Heart right ventricle (tissue), 16 donors: ENCODE data around the gene POLG. TPM values are rescaled to one million over a fixed set of nuclear protein-coding genes. Genes with fewer than 3 reads are reported as not detected.

ENCODE experiments used
- ATAC-seq, 8 donors: fragments of 200-7000 bp; cut with Tn5 transposase; one replicate each; pipeline ENCODE4 v1.9.1; 2020; ENCODE audit warnings: mild to moderate bottlenecking in 8 of 8, moderate library complexity in 8 of 8, moderate number of reproducible peaks in 1 of 8
- DNase-seq, 2 donors: peaks; one replicate each; pipeline ENCODE4 v3.0.0-alpha.2; 2020
- H3K27ac ChIP-seq, 10 donors: fragments of 200-600 bp; sonication (generic) in 2 of 10; one replicate each; pipeline versions ENCODE4 v1.5.0 to v1.8.0; 2020 to 2022; ENCODE audit warnings: mild to moderate bottlenecking in 3 of 10
- H3K27me3 ChIP-seq, 7 donors: fragments of 200-600 bp; one replicate each; pipeline ENCODE4 v1.8.0; 2021 to 2022; ENCODE audit warnings: mild to moderate bottlenecking in 2 of 7
- H3K36me3 ChIP-seq, 9 donors: fragments of 200-600 bp; sonication (generic) in 1 of 9; one replicate each; pipeline versions ENCODE4 v1.5.0 to v1.8.0; 2020 to 2022; ENCODE audit warnings: mild to moderate bottlenecking in 2 of 9
- H3K4me1 ChIP-seq, 9 donors: fragments of 200-600 bp; sonication (generic) in 1 of 9; one replicate each; pipeline versions ENCODE4 v1.5.0 to v1.8.0; 2020 to 2022; ENCODE audit warnings: mild to moderate bottlenecking in 4 of 9
- H3K4me3 ChIP-seq, 10 donors: fragments of 200-600 bp; sonication (generic) in 2 of 10; one replicate each; pipeline versions ENCODE4 v1.5.0 to v1.8.0; 2020 to 2022; ENCODE audit warnings: mild to moderate bottlenecking in 7 of 10, moderate library complexity in 2 of 10
- H3K9me3 ChIP-seq, 11 donors: fragments of 200-600 bp in 10 of 11; sonication (generic) in 2 of 11; one replicate each; pipeline versions ENCODE4 v1.5.0 to v1.8.0; 2013 to 2022; ENCODE audit warnings: mild to moderate bottlenecking in 2 of 11, control low read depth in 1 of 11, moderate library complexity in 1 of 11
- CTCF ChIP-seq, 9 donors: fragments of 200-600 bp; sonication (generic) in 2 of 9; IDR thresholded peaks; one replicate each; pipeline versions ENCODE4 v1.5.0 to v1.8.0; 2021 to 2022; ENCODE audit warnings: antibody characterized with exemption in 9 of 9, mild to moderate bottlenecking in 5 of 9, moderate library complexity in 1 of 9
- WGBS, 2 donors: extraction: QIAGEN DNeasy Blood & Tissue Kit; methylation state at CpG; one replicate each; pipeline ENCODE4 v1.1.7; 2013; ENCODE audit warnings: inconsistent platforms in 1 of 2; 5-methylcytosine and 5-hydroxymethylcytosine counted together
- intact Hi-C, 10 donors: fragments of 100-400 bp; cut with DNase I; formaldehyde crosslinking; loops; one replicate each; pipeline versions ENCODE4 v1.11.1 to v1.14.2; 2022
- polyA plus RNA-seq, 2 donors: library from polyadenylated mRNA; stranded (reverse); fragments of 200-250 nt; gene quantifications; one replicate each; pipeline ENCODE4 v1.2.3, GENCODE V29; 2013
- total RNA-seq, 10 donors: library from RNA; stranded (reverse); fragmentation: NEBNext Ultra II Directional in 3 of 10; extraction: Animal tissue kit (Norgen Biotek cat#: 25700) in 3 of 10; gene quantifications; one replicate each; pipeline versions ENCODE4 v1.2.1 to v1.2.4, GENCODE V29; 2021 to 2023
- donor health status: Arrhythmogenic right ventricular cardiomyopathy.
- donor health status: ischemic (EF 13 %, LVEDD 7.1; RV severe dilation, severe dysfunction).
- donor health status: healthy with polysubstance abuse.
- donor health status: DM: no; HTN: yes; CAD: no.
- donor health status: DM: no; HTN: no; CAD: no.
- donor health status: ischemic (EF 25% LVEDD 6.9; RV normal size, moderate dysfunction).
- donor health status: ischemic (EF 25% LVEDD 5.7; RV mildly dilated, moderate dysfunction).
- donor health status: healthy.
- donor health status: DM: yes; HTN: yes; CAD: no.
- donor health status: Ischemic cardiomyopathy.
- donor health status: ischemic (EF 35%, LVEDD 5.7; RV mildly dilated, moderate dysfunction).
- donor health status: nonischemic (EF 11% LVEDD 7.7; RV severe dilation, severe dysfunction).
- donor health status: DM: yes; HTN: yes; CAD: no.
- donor health status: PGD.
- donor health status: ischemic (EF 29% LVEDD 5.4; RV normal size, mild dysfunction).
- donor health status: nonischemic (EF 23%, LVEDD 6.1; RV moderate dilation, normal function).

POLG gene
- total and polyA plus RNA-seq, 12 donors, result 31.1 to 52.5 (median 34.7) TPM

DNA sequence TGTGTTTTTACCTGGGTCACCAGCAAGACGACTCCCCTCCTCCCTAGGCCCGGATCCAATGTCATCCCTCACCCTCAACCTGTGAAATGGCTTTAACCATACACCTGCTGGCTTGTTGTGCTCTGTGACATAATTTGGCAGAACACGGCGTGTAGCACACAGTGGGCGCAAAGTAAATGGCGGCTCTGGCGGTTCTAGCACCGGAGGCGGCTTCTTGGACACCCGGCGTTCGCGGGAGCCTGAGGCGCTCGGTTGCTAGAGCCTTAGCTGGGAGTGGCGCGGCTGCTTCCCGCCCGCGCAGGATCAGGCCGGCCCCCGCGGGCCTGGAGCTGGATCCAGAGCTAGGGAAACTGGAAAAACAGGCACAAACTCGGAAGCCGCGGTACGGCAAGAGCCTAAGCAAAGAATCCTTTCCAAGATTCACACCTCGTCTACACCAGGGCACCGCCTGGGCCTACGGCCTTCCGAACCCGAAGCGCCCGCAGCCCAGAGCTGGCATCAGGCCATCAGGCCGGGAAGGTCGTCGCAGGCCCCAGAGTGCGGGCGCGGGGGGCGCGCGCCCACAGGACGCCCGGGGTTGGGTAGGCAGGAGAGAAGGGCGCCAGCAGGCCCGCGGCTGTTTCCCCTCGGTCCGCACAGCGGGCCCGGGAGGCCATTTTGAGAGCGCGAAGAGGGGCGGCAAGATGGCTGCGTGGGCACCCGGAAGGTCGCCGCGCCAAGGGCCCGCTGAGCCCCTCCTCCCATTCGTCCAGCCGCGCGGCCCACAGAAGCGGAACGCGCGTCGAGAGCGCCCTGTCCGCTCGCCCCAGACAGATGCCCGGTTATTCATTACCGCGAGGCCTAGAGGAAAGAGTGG, 43.9 kb upstream of the POLG start:
- ATAC-seq (peak; percentile 57 to 77 (median 64)), DNase-seq (no peak)
- no peaks in the 10 kb centered on the region for H3K9me3 ChIP-seq
- no peak for TF ChIP-seq CTCF (IDR thresholded peaks at IDR 0.05)
- H3K27ac ChIP-seq, result no peak overlapping the region
- H3K27me3 ChIP-seq, result peaks cover 28 to 100% (median 99%) of the 10 kb centered on the region in 7 donors
- peaks cover 4 to 22% (median 19%) of the 10 kb centered on the region in 9 donors for H3K4me1 ChIP-seq
- peak overlapping the region; percentile 32 to 57 (median 46) for H3K4me3 ChIP-seq
- 3% methylated on average over 75 to 76 of the region's 76 CpGs for WGBS, 2 donors
- intact Hi-C loops, result no loop called here
- no peaks in the 10 kb centered on the region for H3K36me3 ChIP-seq

DNA sequence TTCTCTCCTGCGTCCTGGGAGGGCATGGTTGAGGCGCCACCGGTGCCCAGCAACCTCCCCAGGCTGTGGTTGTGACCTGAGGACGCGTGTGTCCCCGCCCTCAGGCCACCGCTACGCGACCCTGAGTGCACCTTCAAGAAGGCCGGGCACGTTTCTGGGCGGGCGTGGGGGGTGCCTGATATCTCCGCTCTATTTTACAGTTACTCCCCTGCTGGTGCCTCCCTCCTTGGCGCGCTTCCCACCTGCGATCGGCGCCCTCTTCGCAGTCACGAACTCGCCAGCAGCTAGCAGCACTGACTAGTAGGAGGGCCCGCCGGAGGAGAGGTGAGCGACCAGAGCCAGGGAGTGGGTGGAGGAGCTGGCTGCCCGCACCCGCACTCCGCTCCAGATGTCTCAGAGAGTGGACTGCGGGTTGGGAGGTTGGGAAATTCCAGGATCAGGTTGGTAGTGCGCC, 43.2 kb upstream of the POLG start:
- ATAC-seq (peak in 6 of 8 donors; percentile 23 to 43 (median 32)), DNase-seq (no peak)
- 6 to 7% methylated on average over 30 of the region's 30 CpGs for WGBS, 2 donors
- no peaks in the 10 kb centered on the region for H3K36me3 ChIP-seq
- H3K27me3 ChIP-seq, result peaks cover 34 to 100% (median 99%) of the 10 kb centered on the region in 7 donors
- no peak overlapping the region for H3K27ac ChIP-seq
- intact Hi-C loops, result no loop called here
- H3K4me1 ChIP-seq, result peaks cover 4 to 22% (median 19%) of the 10 kb centered on the region in 9 donors
- peak overlapping the region in 7 of 10 donors; percentile 39 to 57 (median 52) for H3K4me3 ChIP-seq
- H3K9me3 ChIP-seq, result no peaks in the 10 kb centered on the region
- TF ChIP-seq CTCF (IDR thresholded peaks at IDR 0.05), result no peak

GRCh38 chr15:89377024-89377841, 42.6 kb upstream of the POLG start:
- H3K4me3 ChIP-seq, result no peak overlapping the region
- no peak for ATAC-seq
- no peak for TF ChIP-seq CTCF (IDR thresholded peaks at IDR 0.05)

DNA sequence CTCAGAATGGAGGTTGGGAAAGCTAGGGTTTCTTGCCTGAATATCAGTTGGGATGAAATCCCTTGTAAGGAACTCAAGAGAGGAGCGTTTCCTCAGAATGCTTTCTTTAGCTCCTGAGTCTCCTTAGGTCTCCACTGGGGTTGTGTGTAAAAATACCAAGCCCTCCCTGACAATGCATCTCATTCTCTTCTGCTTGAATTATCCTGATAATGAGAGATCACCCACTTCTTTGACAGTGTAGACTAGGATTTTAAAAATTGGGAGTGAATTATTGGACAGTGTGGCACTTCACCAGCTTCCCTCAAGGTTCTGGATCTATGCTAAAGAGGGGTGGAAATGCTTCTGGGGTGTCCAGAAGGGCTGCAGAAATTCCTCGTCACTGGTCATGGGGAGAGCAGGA, 41.8 kb upstream of the POLG start:
- H3K27me3 ChIP-seq, result peaks cover 48 to 100% (median 100%) of the 10 kb centered on the region in 7 donors
- no peak for ATAC-seq
- H3K4me1 ChIP-seq, result peaks cover 4 to 27% (median 21%) of the 10 kb centered on the region in 9 donors
- no peak for TF ChIP-seq CTCF (IDR thresholded peaks at IDR 0.05)
- intact Hi-C loops, result no loop called here
- H3K27ac ChIP-seq, result no peak overlapping the region
- H3K9me3 ChIP-seq, result no peaks in the 10 kb centered on the region
- WGBS, 2 donors, result 32 to 36% methylated on average over 2 of the region's 2 CpGs
- H3K4me3 ChIP-seq, result no peak overlapping the region
- no peaks in the 10 kb centered on the region for H3K36me3 ChIP-seq
- DNase-seq, result no peak

More at GRCh38 chr15:89377024-89377841, 42.6 kb upstream of the POLG start:
- Histone ChIP-seq H3K4me1 (peaks cover 4 to 22% (median 19%) of the 10 kb centered on the region in 9 donors), H3K9me3 (no peaks in the 10 kb centered on the region), H3K27me3 (peaks cover 40 to 100% (median 100%) of the 10 kb centered on the region in 7 donors), H3K27ac (no peak overlapping the region), H3K36me3 (no peaks in the 10 kb centered on the region)
- intact Hi-C loops, result no loop called here
- WGBS, 2 donors, result 8 to 12% methylated on average over 31 of the region's 31 CpGs
- no peak for DNase-seq
